GM15510 (cell line): ENCODE results near the gene GNB1L.

Experiments
- POLR2A ChIP-seq: IDR thresholded peaks from 3 replicates; pipeline ENCODE4 v1.6.1; 2011; ENCODE audit warnings: borderline replicate concordance; ENCODE audit not compliant: insufficient read length; ENCODE audit errors: extremely low read depth

GNB1L gene

GRCh38 chr22:19862619-19863246 is 8.1 kb upstream of the GNB1L start:
- no peak for TF ChIP-seq POLR2A

DNA sequence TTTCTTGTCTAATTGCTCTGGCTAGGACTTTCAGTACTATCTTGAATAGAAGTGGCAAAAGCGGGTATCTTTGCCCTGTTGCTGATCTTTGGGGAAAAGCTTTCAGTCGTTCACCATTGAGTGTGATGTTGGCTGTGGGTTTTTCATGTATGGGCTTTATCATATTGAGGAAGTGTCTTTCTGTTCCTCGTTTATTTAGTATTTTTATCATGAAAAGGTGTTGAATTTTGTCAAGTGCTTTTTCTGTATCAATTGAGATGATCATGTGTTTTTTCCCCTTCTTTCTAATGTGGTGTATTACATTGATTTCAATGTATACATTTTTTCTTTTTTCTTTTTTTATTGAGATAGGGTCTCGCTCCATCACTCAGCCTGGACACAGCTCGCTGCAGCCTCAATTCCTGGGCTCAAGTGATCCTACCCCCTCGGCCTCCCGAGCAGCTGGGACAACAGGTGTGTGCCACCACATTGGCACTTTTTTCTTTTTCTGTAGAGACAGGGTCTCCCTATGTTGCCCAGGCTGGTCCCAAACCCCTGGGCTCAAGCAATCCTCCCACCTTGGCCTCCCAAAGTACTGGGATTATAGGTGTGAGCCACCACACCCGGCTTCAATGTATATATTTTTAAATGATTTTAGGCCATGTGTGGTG is 5.3 kb upstream of the GNB1L start:
- no peak for TF ChIP-seq POLR2A

DNA sequence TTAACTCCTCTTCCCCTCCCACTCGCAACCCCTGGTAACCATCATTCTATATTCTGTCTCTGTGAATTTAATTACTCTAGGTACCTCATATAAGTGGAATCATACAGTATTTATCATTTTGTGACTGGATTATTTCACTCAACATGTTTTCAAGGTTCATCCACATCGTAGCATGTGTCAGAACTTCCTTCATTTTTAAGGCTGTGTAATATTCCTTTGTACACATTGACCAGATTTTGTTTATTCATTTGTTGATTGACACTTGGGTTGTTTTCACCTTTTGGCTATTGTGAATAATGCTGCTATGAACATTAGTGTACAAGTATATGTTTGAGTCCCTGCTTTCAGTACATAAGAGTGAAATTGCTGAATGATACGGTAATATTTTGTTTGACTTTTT is 2.7 kb upstream of the GNB1L start:
- TF ChIP-seq POLR2A = no peak

GRCh38 chr22:19855504-19856409 is 1.1 kb upstream of the GNB1L start:
- peak; percentile 41 for TF ChIP-seq POLR2A

GRCh38 chr22:19853879-19854777 is 546 bp downstream of the GNB1L start:
- no peak for TF ChIP-seq POLR2A

DNA sequence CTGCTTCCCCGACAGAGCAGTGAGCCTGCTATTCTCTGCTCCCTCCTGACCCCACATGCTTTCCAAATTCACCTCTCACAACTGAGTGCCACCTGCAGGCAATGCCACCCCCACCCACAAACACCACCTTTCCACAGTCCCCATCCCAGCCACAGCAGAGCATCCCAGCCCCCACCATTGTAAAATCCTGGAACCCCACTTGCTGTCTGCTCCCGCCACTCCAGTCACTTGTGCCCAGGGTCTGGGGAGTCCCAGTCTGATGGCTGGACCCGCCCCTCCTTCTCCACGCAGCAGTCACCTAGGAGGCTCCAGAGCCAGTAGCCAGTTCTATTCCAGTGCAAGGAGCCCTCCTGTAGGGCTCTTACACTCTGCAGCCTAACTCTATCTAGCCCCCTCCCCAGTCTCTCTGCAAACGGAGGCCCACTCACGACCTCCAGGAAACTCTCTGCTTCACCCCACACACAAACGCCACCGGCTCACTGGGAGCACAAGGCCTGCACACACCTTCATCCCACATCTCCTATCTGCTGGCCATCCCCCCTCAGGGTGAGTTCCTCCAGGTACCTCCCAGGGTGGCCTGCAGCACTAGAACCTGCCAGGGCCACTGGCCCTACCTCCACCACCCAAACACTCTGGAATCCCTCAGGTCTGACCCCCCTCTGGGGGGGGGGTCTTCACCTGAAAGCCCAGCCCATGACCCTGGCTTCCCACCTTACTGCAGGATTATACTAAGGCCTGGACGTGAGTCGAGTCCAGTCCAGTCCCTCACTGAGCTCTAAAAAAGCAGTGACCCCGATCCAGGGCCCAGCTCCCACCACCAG is 1.4 kb downstream of the GNB1L start:
- no peak for TF ChIP-seq POLR2A

GRCh38 chr22:19852177-19852781 is 2.4 kb downstream of the GNB1L start:
- TF ChIP-seq POLR2A = no peak

DNA sequence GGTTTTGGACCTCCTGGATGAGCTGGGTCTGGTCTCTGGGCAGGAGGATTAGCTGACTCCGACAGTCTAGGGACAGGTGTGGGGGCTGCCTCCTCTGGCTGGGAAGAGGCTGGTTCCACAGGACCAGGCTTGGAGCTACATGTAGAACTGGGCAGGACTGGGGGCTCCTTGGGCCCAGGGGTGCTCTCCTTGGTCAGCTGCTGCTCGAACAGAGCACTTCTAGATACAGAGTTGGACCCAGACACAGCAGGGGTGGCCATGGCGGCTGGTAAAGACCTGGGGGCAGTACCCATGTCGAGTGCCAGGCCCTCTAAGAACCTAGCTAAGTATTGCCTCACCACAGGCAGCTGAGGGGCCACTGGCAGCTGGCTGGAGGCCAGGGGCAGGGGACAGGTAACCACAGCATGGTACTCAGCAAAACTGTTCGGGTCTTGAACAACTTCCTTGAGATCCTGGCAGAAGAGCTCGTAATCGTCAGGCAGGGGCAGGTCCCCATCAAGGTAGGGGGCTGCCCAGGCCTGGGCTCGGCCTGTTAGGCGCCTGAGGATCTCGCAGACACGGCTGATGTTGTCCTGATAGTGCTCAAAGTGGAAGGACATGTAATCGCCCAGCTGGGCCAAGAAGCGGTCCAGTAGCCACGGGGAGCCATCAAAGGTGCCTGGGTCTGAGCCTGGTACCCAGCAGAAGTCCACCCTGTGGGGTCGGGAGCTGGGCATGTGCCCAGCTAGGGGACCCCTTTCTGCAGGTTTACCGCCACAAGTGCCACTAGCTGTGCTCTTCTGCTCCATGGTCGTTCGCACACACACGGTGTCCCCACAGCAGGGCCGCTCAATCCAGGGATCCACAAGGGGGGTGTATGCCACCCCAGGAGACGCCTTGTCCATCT is 3.1 kb downstream of the GNB1L start:
- no peak for TF ChIP-seq POLR2A

GRCh38 chr22:19850763-19851109 is 3.9 kb downstream of the GNB1L start:
- no peak for TF ChIP-seq POLR2A

GRCh38 chr22:19849835-19850762 is 4.6 kb downstream of the GNB1L start:
- TF ChIP-seq POLR2A = no peak
